Measurements from ENCODE around the gene RAB3C.
A peak's percentile ranks its signal among the peaks of the same experiment; 100 is the strongest.

The RAB3C gene

GRCh38 chr5:58827463-58827862 lies 244.6 kb downstream of the RAB3C start:
- no peak for DNase-seq (ENCODE audit: low spot score)

GRCh38 chr5:58828258-58828657 lies 245.4 kb downstream of the RAB3C start:
- DNase-seq (ENCODE audit: low spot score), result no peak

GRCh38 chr5:58834242-58835225 lies 251.7 kb downstream of the RAB3C start:
- no peak for DNase-seq (ENCODE audit: low spot score)

GRCh38 chr5:58836351-58836750 lies 253.5 kb downstream of the RAB3C start:
- no peak for DNase-seq (ENCODE audit: low spot score)

- DNase-seq (ENCODE audit: low spot score), result no peak
Observed at GRCh38 chr5:58838729-58839128, 255.9 kb downstream of the RAB3C start.

GRCh38 chr5:58842852-58843251 lies 260.0 kb downstream of the RAB3C start:
- no peak for DNase-seq (ENCODE audit: low spot score)

- no peak for DNase-seq (ENCODE audit: low spot score)
Observed at GRCh38 chr5:58844395-58844794, 261.5 kb downstream of the RAB3C start.

GRCh38 chr5:58847041-58847440 lies 264.2 kb downstream of the RAB3C start:
- DNase-seq (ENCODE audit: low spot score), result no peak

GRCh38 chr5:58849223-58849622 lies 266.3 kb downstream of the RAB3C start:
- no peak for DNase-seq (ENCODE audit: low spot score)

GRCh38 chr5:58849921-58850667 lies 267.2 kb downstream of the RAB3C start:
- no peak for DNase-seq (ENCODE audit: low spot score)

GRCh38 chr5:58851153-58851552 lies 268.3 kb downstream of the RAB3C start:
- DNase-seq (ENCODE audit: low spot score), result no peak

- DNase-seq (ENCODE audit: low spot score), result no peak
Observed at GRCh38 chr5:58851571-58851970, 268.7 kb downstream of the RAB3C start.

- DNase-seq (ENCODE audit: low spot score), result no peak
Observed at GRCh38 chr5:58852566-58852965, 269.7 kb downstream of the RAB3C start.

- no peak for DNase-seq (ENCODE audit: low spot score)
Observed at GRCh38 chr5:58854441-58854840, 271.6 kb downstream of the RAB3C start.

- no peak for DNase-seq (ENCODE audit: low spot score)
Observed at GRCh38 chr5:58855851-58856739, 273.2 kb downstream of the RAB3C start.

GRCh38 chr5:58857609-58858008 lies 274.7 kb downstream of the RAB3C start:
- no peak for DNase-seq (ENCODE audit: low spot score)

GRCh38 chr5:58860680-58861079 lies 277.8 kb downstream of the RAB3C start:
- DNase-seq (ENCODE audit: low spot score), result no peak

GRCh38 chr5:58868931-58869330 lies 286.1 kb downstream of the RAB3C start:
- DNase-seq (ENCODE audit: low spot score), result no peak

- DNase-seq (ENCODE audit: low spot score), result peak; percentile 5
Observed at GRCh38 chr5:58871648-58872242, 288.9 kb downstream of the RAB3C start.

GRCh38 chr5:58872670-58873273 lies 289.9 kb downstream of the RAB3C start:
- DNase-seq (ENCODE audit: low spot score), result no peak

- no peak for DNase-seq (ENCODE audit: low spot score)
Observed at GRCh38 chr5:58875599-58875998, 292.7 kb downstream of the RAB3C start.
